Measurements from ENCODE around the gene SEZ6L.
A peak's percentile ranks its signal among the peaks of the same experiment; 100 is the strongest.

Gene SEZ6L

DNA sequence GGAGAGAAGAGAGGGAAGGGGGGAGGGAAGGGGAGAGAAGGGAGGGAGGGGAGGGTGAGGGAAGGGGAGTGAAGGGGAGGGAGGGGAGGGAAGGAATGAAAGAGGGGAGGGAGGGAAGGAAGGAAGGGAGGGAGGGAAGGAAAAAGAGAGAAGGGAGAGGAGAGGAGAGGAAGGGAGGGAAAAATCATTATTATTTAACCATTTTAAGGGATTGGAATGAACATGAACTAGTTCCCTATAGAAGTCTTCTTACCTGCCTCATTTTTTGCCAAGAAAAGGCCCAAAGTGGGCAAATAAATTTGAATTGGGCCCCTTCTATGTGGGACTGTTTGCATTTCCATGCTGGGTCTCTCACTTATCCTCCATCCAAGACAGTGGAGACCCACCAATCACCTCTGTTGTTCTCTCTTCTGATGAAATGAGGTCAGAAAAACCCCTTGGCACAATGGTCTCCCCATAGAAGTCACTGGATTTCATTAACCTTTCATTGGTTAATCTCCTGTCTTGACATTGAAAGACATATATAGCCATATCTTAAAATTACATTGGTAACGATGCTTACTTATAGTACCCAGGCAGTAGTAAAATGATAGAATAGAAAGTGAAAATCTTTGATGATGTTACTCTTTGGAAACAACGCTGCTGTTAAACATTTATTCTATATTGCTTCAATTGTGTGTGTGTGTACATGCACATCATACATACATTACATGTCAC, 179.7 kb downstream of the SEZ6L start:
- Histone ChIP-seq H3K9me3 (ENCODE audit: insufficient read depth, low read length) (no peaks in the 10 kb centered on the region), H3K36me3 (ENCODE audit: insufficient read depth, insufficient read length, low read length) (no peaks in the 10 kb centered on the region), H3K9ac (ENCODE audit: insufficient read length, low read depth) (no peak overlapping the region), H3K4me1 (ENCODE audit: insufficient read depth, insufficient read length) (no peaks in the 10 kb centered on the region), H3K4me3 (ENCODE audit: insufficient read length, low read depth) (no peak overlapping the region), H3K27me3 (ENCODE audit: insufficient read depth, insufficient read length) (no peaks in the 10 kb centered on the region)
- no peak for DNase-seq (ENCODE audit: low read depth, low spot score)
- TF ChIP-seq YY1 (IDR thresholded peaks at IDR 0.05; ENCODE audit: insufficient read depth, insufficient read length): no peak
- TF ChIP-seq ZNF274 (IDR thresholded peaks at IDR 0.05; ENCODE audit: low read depth, low read length): no peak
- no peak for TF ChIP-seq SUZ12 (IDR thresholded peaks at IDR 0.05; ENCODE audit: extremely low read depth, insufficient read depth, insufficient read length)

DNA sequence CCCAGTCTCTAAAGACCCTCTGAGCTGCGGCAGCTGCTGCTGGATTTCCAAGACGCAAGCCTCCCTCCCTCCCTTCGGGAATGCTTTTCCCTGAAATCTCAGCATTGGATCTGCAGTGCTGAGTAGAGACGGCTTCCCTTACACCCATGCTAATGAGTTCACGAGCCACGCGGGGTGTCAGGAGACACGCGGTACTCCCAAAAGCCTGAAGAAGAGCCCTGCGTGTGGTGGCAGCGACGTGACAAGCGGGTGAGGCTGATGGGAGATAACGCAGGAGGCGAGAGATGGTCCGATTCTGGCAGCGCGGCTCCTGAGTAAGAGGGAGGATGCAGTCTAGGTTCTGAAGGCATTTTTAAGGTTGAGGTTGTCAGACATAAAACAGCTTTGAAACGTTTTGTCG, 185.4 kb downstream of the SEZ6L start:
- Histone ChIP-seq H3K4me3 (ENCODE audit: insufficient read length, low read depth) (no peak overlapping the region), H3K36me3 (ENCODE audit: insufficient read depth, insufficient read length, low read length) (no peaks in the 10 kb centered on the region), H3K27me3 (ENCODE audit: insufficient read depth, insufficient read length) (no peaks in the 10 kb centered on the region), H3K9ac (ENCODE audit: insufficient read length, low read depth) (no peak overlapping the region), H3K4me1 (ENCODE audit: insufficient read depth, insufficient read length) (no peaks in the 10 kb centered on the region), H3K9me3 (ENCODE audit: insufficient read depth, low read length) (no peaks in the 10 kb centered on the region)
- DNase-seq (ENCODE audit: low read depth, low spot score): no peak
- no peak for TF ChIP-seq ZNF274 (IDR thresholded peaks at IDR 0.05; ENCODE audit: low read depth, low read length)

DNA sequence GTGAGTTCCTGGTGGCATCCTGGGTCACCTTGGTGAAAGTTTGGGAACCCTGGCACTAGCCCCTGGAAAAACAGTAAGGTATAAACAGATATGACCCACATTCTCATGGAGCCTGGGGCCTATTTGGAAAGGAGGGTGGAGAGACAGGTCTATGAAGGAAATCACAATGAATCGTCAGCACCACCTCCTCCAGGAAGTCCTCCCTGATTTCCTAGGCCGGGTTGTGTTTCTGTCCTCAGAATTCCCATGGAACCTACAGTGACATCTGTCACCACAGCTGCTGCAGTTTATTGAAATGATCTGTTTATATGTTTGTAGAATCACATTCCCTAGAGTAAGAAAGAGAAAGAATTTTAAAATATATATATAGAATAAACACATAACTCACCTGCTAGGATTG, 188.0 kb downstream of the SEZ6L start:
- H3K36me3 ChIP-seq (ENCODE audit: insufficient read depth, insufficient read length, low read length): no peaks in the 10 kb centered on the region

DNA sequence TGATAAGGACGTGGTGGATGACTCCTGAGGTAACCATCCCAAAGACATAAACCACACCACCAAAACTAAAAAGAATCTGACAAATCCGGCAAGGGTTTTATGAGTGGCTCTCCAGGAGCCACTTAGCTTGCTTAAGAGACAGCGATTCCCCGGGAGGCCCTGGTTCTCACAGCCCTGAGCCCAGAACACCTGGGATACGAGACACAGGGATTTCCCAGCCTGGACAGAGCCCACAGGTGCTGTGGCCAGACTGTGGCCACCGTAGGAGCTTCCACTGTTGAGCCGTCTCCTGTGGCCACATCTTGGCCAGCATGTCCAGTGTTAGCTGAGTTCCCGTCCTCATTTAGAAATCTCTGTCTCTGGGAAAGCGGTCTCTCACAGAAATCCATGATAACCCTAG, 188.6 kb downstream of the SEZ6L start:
- no peak for DNase-seq (ENCODE audit: low read depth, low spot score)
- H3K27me3 ChIP-seq (ENCODE audit: insufficient read depth, insufficient read length): no peaks in the 10 kb centered on the region
- no peaks in the 10 kb centered on the region for H3K36me3 ChIP-seq (ENCODE audit: insufficient read depth, insufficient read length, low read length)
- H3K9ac ChIP-seq (ENCODE audit: insufficient read length, low read depth): no peak overlapping the region
- H3K4me3 ChIP-seq (ENCODE audit: insufficient read length, low read depth): no peak overlapping the region
- TF ChIP-seq YY1 (IDR thresholded peaks at IDR 0.05; ENCODE audit: insufficient read depth, insufficient read length): no peak
- H3K9me3 ChIP-seq (ENCODE audit: insufficient read depth, low read length): no peaks in the 10 kb centered on the region
- H3K4me1 ChIP-seq (ENCODE audit: insufficient read depth, insufficient read length): no peaks in the 10 kb centered on the region

More for the DNA sequence above, 188.0 kb downstream of the SEZ6L start:
- Histone ChIP-seq H3K4me1 (ENCODE audit: insufficient read depth, insufficient read length) (no peaks in the 10 kb centered on the region), H3K27me3 (ENCODE audit: insufficient read depth, insufficient read length) (no peaks in the 10 kb centered on the region), H3K9ac (ENCODE audit: insufficient read length, low read depth) (no peak overlapping the region), H3K9me3 (ENCODE audit: insufficient read depth, low read length) (no peaks in the 10 kb centered on the region), H3K4me3 (ENCODE audit: insufficient read length, low read depth) (no peak overlapping the region)
- no peak for DNase-seq (ENCODE audit: low read depth, low spot score)
- no peak for TF ChIP-seq ZNF274 (IDR thresholded peaks at IDR 0.05; ENCODE audit: low read depth, low read length)
- TF ChIP-seq SUZ12 (IDR thresholded peaks at IDR 0.05; ENCODE audit: extremely low read depth, insufficient read depth, insufficient read length): no peak

DNA sequence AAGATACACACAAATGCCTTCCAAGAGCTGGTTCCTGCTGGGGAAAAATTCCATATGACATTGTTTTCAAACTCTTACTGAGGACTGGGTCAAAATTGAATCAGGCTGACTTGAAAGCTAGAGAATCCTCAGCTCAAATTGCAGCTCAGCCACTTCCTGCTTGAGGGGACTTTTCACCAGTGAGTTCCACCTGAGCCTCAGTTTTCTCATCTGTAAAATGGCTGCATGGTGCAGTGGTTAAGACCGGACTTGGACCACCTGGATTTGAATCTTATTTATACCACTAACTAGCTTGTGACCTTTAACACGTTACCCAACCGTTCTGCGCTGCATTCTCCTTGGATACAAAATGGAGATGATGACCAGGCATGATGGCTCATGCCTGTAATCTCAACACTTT, 189.9 kb downstream of the SEZ6L start:
- Histone ChIP-seq H3K27me3 (ENCODE audit: insufficient read depth, insufficient read length) (no peaks in the 10 kb centered on the region), H3K9me3 (ENCODE audit: insufficient read depth, low read length) (no peaks in the 10 kb centered on the region), H3K9ac (ENCODE audit: insufficient read length, low read depth) (no peak overlapping the region), H3K4me3 (ENCODE audit: insufficient read length, low read depth) (no peak overlapping the region), H3K4me1 (ENCODE audit: insufficient read depth, insufficient read length) (no peaks in the 10 kb centered on the region), H3K36me3 (ENCODE audit: insufficient read depth, insufficient read length, low read length) (no peaks in the 10 kb centered on the region)
- DNase-seq (ENCODE audit: low read depth, low spot score): no peak
- no peak for TF ChIP-seq ZNF274 (IDR thresholded peaks at IDR 0.05; ENCODE audit: low read depth, low read length)
- no peak for TF ChIP-seq SUZ12 (IDR thresholded peaks at IDR 0.05; ENCODE audit: extremely low read depth, insufficient read depth, insufficient read length)
- TF ChIP-seq YY1 (IDR thresholded peaks at IDR 0.05; ENCODE audit: insufficient read depth, insufficient read length): no peak

DNA sequence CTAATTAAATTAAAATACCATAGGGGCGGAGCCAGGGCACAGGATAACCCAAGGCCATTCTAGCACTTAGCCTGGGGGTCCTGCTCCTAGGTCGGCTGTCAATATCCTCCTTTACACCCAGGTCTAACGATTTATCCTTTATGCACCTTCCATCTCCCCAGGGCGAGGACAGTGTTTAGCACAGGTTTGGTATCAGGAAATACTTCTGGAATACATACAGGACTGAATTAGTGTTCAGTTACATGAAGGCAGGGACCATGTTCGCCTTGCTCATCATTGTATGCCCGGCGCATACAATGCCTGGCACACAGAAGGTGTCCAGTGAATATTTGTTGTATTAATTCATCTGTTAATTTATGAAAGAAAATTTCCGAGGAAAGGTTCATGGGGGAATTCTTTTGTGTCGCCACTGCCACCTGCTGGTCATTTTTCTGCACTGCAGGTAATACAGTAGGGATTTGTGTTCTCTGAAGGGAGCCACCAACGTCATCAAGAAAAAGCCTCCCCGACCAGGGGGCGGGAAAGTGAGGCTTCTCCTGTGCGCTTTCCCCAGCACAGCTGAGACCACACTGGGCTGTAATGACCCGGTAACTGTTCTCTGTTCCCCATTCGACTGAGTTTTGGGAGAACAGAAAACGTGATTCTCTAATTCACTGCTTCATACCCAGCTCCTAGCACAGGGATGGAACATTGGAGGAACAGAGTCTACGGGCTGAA, 191.1 kb downstream of the SEZ6L start:
- peak overlapping the region; percentile 9 for H3K4me3 ChIP-seq (ENCODE audit: insufficient read length, low read depth)
- no peaks in the 10 kb centered on the region for H3K4me1 ChIP-seq (ENCODE audit: insufficient read depth, insufficient read length)
- H3K9ac ChIP-seq (ENCODE audit: insufficient read length, low read depth): peak overlapping the region; percentile 15
- DNase-seq (ENCODE audit: low read depth, low spot score): peak; percentile 65
- H3K9me3 ChIP-seq (ENCODE audit: insufficient read depth, low read length): no peaks in the 10 kb centered on the region
- no peaks in the 10 kb centered on the region for H3K36me3 ChIP-seq (ENCODE audit: insufficient read depth, insufficient read length, low read length)
- TF ChIP-seq SUZ12 (IDR thresholded peaks at IDR 0.05; ENCODE audit: extremely low read depth, insufficient read depth, insufficient read length) (no peak), YY1 (IDR thresholded peaks at IDR 0.05; ENCODE audit: insufficient read depth, insufficient read length) (no peak), ZNF274 (IDR thresholded peaks at IDR 0.05; ENCODE audit: low read depth, low read length) (no peak)
- no peaks in the 10 kb centered on the region for H3K27me3 ChIP-seq (ENCODE audit: insufficient read depth, insufficient read length)

DNA sequence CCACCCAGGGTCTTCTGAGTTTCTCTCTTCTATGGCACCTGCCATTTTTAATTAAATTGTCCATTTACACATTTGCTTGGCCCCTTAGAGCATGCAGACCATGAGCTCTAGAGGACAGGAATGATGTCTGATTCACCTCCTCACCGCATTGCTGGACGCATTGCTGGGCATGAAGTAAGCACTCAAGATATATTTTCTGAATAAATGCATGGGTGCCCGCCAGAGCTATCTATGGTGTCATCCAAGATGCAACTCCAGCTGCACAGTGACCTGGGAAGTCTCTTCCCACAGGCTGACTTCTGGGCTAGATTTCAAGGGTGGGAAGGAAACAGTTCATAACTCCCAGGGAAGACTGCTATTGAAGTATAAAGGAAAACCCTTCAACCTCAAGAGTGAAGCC, 193.2 kb downstream of the SEZ6L start:
- Histone ChIP-seq H3K9ac (ENCODE audit: insufficient read length, low read depth) (no peak overlapping the region), H3K4me3 (ENCODE audit: insufficient read length, low read depth) (no peak overlapping the region), H3K36me3 (ENCODE audit: insufficient read depth, insufficient read length, low read length) (no peaks in the 10 kb centered on the region), H3K9me3 (ENCODE audit: insufficient read depth, low read length) (no peaks in the 10 kb centered on the region), H3K4me1 (ENCODE audit: insufficient read depth, insufficient read length) (no peaks in the 10 kb centered on the region), H3K27me3 (ENCODE audit: insufficient read depth, insufficient read length) (no peaks in the 10 kb centered on the region)
- DNase-seq (ENCODE audit: low read depth, low spot score): no peak
- TF ChIP-seq YY1 (IDR thresholded peaks at IDR 0.05; ENCODE audit: insufficient read depth, insufficient read length) (no peak), SUZ12 (IDR thresholded peaks at IDR 0.05; ENCODE audit: extremely low read depth, insufficient read depth, insufficient read length) (no peak)
